HCT116 (cell line): ENCODE data around the gene COPA. TPM values are rescaled to one million over a fixed set of nuclear protein-coding genes. Genes with fewer than 3 reads are reported as not detected.
A peak's percentile ranks its signal among the peaks of the same experiment; 100 is the strongest.

Source experiments
- ATAC-seq: fragments of 200-7000 bp; cut with Tn5 transposase; 2 replicates; pipeline ENCODE4 v1.9.1; 2020; ENCODE audit warnings: mild to moderate bottlenecking, moderate library complexity
- Bru-seq: library from RNA; stranded (reverse); fragments of 400-500 nt; gene quantifications from one replicate; lab custom pipeline; 2021; lab: Mats Ljungman, UMichigan
- BruChase-seq, 2 experiments: library from RNA; stranded (reverse); fragments of 400-500 nt; gene quantifications; one replicate each; lab custom pipeline; 2021; lab: Mats Ljungman, UMichigan
- BruUV-seq: library from RNA; stranded (reverse); fragments of 400-500 nt; replicated peaks from 2 replicates; lab custom pipeline; 2021; lab: Mats Ljungman, UMichigan
- CTCF ChIA-PET: fragments of 300-600 bp; sonication (Branson Sonifier 250); formaldehyde crosslinking; loops from one replicate; lab custom pipeline; 2021; ENCODE audit warnings: antibody characterized with exemption; lab: Charles Lee
- POLR2A ChIA-PET: fragments of 300-600, 350-600 bp; sonication (Branson Sonifier 250); formaldehyde crosslinking; loops from one replicate; lab custom pipeline; 2021; ENCODE audit warnings: antibody characterized with exemption; lab: Charles Lee
- RAD21 ChIA-PET, 2 experiments: fragments of 300-600 bp; sonication (Branson Sonifier 250); formaldehyde crosslinking; loops; one replicate each; lab custom pipeline; 2023; ENCODE audit warnings: low total read pairs in 2 of 2; ENCODE audit not compliant: uncharacterized antibody in 2 of 2, unreplicated experiment in 2 of 2, low non-redundant PET in 1 of 2; lab: Charles Lee
- DNase-seq: peaks from one replicate; pipeline ENCODE4 v3.0.0-alpha.2; 2010; ENCODE audit warnings: low read depth, low spot score
- H2AFZ ChIP-seq: fragments of 200-600 bp; shearing (Covaris generic), sonication (generic); 2 replicates; pipeline ENCODE4 v1.6.1; 2017; ENCODE audit warnings: low read depth, mixed run types, mixed read lengths, antibody characterized with exemption, low read length; ENCODE audit not compliant: poor library complexity, severe bottlenecking
- H3K27ac ChIP-seq: 2 replicates; pipeline ENCODE4 v1.5.1; 2012; ENCODE audit warnings: low read depth, low read length
- H3K27me3 ChIP-seq: fragments of 200-600 bp; sonication (generic); 2 replicates; pipeline ENCODE4 v1.6.1; 2016; ENCODE audit warnings: mixed run types, low read length, mixed read lengths; ENCODE audit not compliant: insufficient read depth
- H3K36me3 ChIP-seq, 2 experiments: fragments of 200-500 bp in 1 of 2; fragments of 200-600 bp in 1 of 2; sonication (Bioruptor generic) in 1 of 2; sonication (generic) in 1 of 2; 2 replicates each; pipeline versions ENCODE4 v1.5.1 to v1.6.1; 2014 to 2016; ENCODE audit warnings: low read length in 2 of 2, inconsistent platforms in 1 of 2, mixed read lengths in 1 of 2, mixed run types in 1 of 2; ENCODE audit not compliant: insufficient read depth in 2 of 2, control insufficient read depth in 1 of 2
- H3K4me1 ChIP-seq, 2 experiments: fragments of 200-600 bp in 1 of 2; sonication (generic) in 1 of 2; 2 replicates each; pipeline versions ENCODE4 v1.5.1 to v1.6.1; 2012 to 2017; ENCODE audit warnings: low read length in 2 of 2, inconsistent platforms in 1 of 2, mild to moderate bottlenecking in 1 of 2, mixed read lengths in 1 of 2, mixed run types in 1 of 2, moderate library complexity in 1 of 2; ENCODE audit not compliant: insufficient read depth in 2 of 2, control insufficient read depth in 1 of 2
- H3K4me2 ChIP-seq: fragments of 200-600 bp; sonication (generic); 2 replicates; pipeline ENCODE4 v1.6.1; 2017; ENCODE audit warnings: mixed run types, low read length, mixed read lengths
- H3K4me3 ChIP-seq, 2 experiments: fragments of 200-600 bp in 1 of 2; sonication (generic) in 1 of 2; replicated peaks in 1 of 2; 2 replicates each; pipeline ENCODE4 v1.5.1; 2011 to 2016; ENCODE audit warnings: low read length in 2 of 2, control low read depth in 1 of 2, low read depth in 1 of 2, mild to moderate bottlenecking in 1 of 2, mixed read lengths in 1 of 2, mixed run types in 1 of 2
- H3K79me2 ChIP-seq: fragments of 200-600 bp; sonication (generic); 2 replicates; pipeline ENCODE4 v1.6.1; 2017; ENCODE audit warnings: mild to moderate bottlenecking, mixed run types, low read length, moderate library complexity, mixed read lengths; ENCODE audit not compliant: insufficient read depth
- H3K9ac ChIP-seq: fragments of 200-600 bp; sonication (generic); 2 replicates; pipeline ENCODE4 v1.6.1; 2016; ENCODE audit warnings: low read length, mixed read lengths
- H3K9me2 ChIP-seq: fragments of 200-600 bp; sonication (generic), shearing (Covaris generic); 2 replicates; pipeline ENCODE4 v1.6.1; 2017; ENCODE audit warnings: mixed run types, mild to moderate bottlenecking, moderate library complexity; ENCODE audit not compliant: insufficient read depth
- H3K9me3 ChIP-seq, 2 experiments: fragments of 200-500 bp in 1 of 2; fragments of 200-600 bp in 1 of 2; sonication (Bioruptor generic) in 1 of 2; sonication (generic) in 1 of 2; 2 replicates each; pipeline ENCODE4 v1.6.1; 2014 to 2017; ENCODE audit warnings: low read length in 2 of 2, mixed read lengths in 2 of 2, inconsistent platforms in 1 of 2, low read depth in 1 of 2, mild to moderate bottlenecking in 1 of 2, mixed run types in 1 of 2, moderate library complexity in 1 of 2; ENCODE audit not compliant: control insufficient read depth in 1 of 2, insufficient read depth in 1 of 2
- H4K20me1 ChIP-seq: fragments of 200-600 bp; sonication (generic), shearing (Covaris generic); 2 replicates; pipeline ENCODE4 v1.6.1; 2017; ENCODE audit warnings: mixed run types, mild to moderate bottlenecking, moderate library complexity; ENCODE audit not compliant: insufficient read depth
- CBX3 ChIP-seq: IDR thresholded peaks from 2 replicates; pipeline ENCODE4 v1.6.1; 2012; ENCODE audit warnings: low read depth
- CEBPB ChIP-seq: IDR thresholded peaks from 2 replicates; pipeline ENCODE4 v1.6.1; 2012; ENCODE audit warnings: low read depth
- EGR1 ChIP-seq: IDR thresholded peaks from 2 replicates; pipeline ENCODE4 v1.6.1; 2012; ENCODE audit warnings: low read depth
- ELF1 ChIP-seq: IDR thresholded peaks from 2 replicates; pipeline ENCODE4 v1.6.1; 2012; ENCODE audit warnings: low read depth, borderline replicate concordance
- EZH2 ChIP-seq: fragments of 200-600 bp; sonication (generic); IDR thresholded peaks from 2 replicates; pipeline ENCODE4 v1.6.1; 2017; ENCODE audit warnings: antibody characterized with exemption, mixed run types
- EZH2phosphoT487 ChIP-seq: fragments of 200-600 bp; IDR thresholded peaks from 2 replicates; pipeline ENCODE4 v1.6.1; 2018; ENCODE audit warnings: antibody characterized with exemption, borderline replicate concordance
- FOSL1 ChIP-seq: IDR thresholded peaks from 2 replicates; pipeline ENCODE4 v1.6.1; 2012; ENCODE audit warnings: low read depth
- JUND ChIP-seq: IDR thresholded peaks from 2 replicates; pipeline ENCODE4 v1.6.1; 2012
- POLR2A ChIP-seq: IDR thresholded peaks from 2 replicates; pipeline ENCODE4 v1.7.0; 2011; ENCODE audit warnings: borderline replicate concordance; ENCODE audit not compliant: insufficient read depth, insufficient read length; ENCODE audit errors: extremely low read depth
- POLR2AphosphoS5 ChIP-seq: IDR thresholded peaks from 2 replicates; pipeline ENCODE4 v1.6.1; 2011; ENCODE audit warnings: mild to moderate bottlenecking, low read depth, low read length, moderate library complexity
- RAD21 ChIP-seq: IDR thresholded peaks from 2 replicates; pipeline ENCODE4 v1.6.1; 2012; ENCODE audit warnings: low read depth, mild to moderate bottlenecking
- SIN3A ChIP-seq: IDR thresholded peaks from 2 replicates; pipeline ENCODE4 v1.6.1; 2012; ENCODE audit warnings: low read depth
- SP1 ChIP-seq: IDR thresholded peaks from 2 replicates; pipeline ENCODE4 v1.6.1; 2012; ENCODE audit warnings: low read depth
- SRF ChIP-seq: IDR thresholded peaks from 2 replicates; pipeline ENCODE4 v1.6.1; 2012; ENCODE audit warnings: low read depth
- YY1 ChIP-seq: IDR thresholded peaks from 2 replicates; pipeline ENCODE4 v1.6.1; 2011; ENCODE audit warnings: low read length, low read depth, moderate library complexity, mild to moderate bottlenecking; ENCODE audit not compliant: insufficient replicate concordance; ENCODE audit errors: extremely low read depth
- ZNF274 ChIP-seq: fragments of 200-500 bp; sonication (Bioruptor generic); IDR thresholded peaks from 2 replicates; pipeline ENCODE4 v1.6.1; 2014; ENCODE audit warnings: mild to moderate bottlenecking, low read depth, low read length, inconsistent platforms
- intact Hi-C: fragments of 100-400 bp; cut with micrococcal nuclease; formaldehyde crosslinking; loops from 2 replicates; pipeline ENCODE4 v1.10.0; 2022
- long read RNA-seq: library from polyadenylated mRNA; unstranded; transcript quantifications from one replicate; pipeline ENCODE4 v2.0.0, GENCODE V29; 2021; ENCODE audit not compliant: unreplicated experiment
- polyA plus RNA-seq: library from polyadenylated mRNA; unstranded; fragments of >200 nt; gene quantifications from 2 replicates; pipeline ENCODE4 v1.2.1, GENCODE V29; 2012; ENCODE audit warnings: missing spikeins
- total RNA-seq: library from RNA; stranded (reverse); gene quantifications from one replicate; pipeline ENCODE4 v1.2.1, GENCODE V29; 2021; ENCODE audit not compliant: unreplicated experiment
- TF ChIP-seq, protein P1 (sequence below): IDR thresholded peaks from 2 replicates; pipeline ENCODE4 v1.6.1; 2012
- TF ChIP-seq, protein P2 (sequence below): IDR thresholded peaks from 2 replicates; pipeline ENCODE4 v1.6.1; 2011; ENCODE audit warnings: mild to moderate bottlenecking, low read length, moderate library complexity; ENCODE audit not compliant: insufficient replicate concordance; ENCODE audit errors: extremely low read depth
- TF ChIP-seq, protein P3 (sequence below), 3 experiments: fragments of 200-600 bp in 1 of 3; sonication (generic) in 1 of 3; IDR thresholded peaks in 2 of 3; conservative IDR thresholded peaks in 1 of 3; 2 replicates each; pipeline ENCODE4 v1.5.1; 2012 to 2017; ENCODE audit warnings: low read depth in 2 of 3, low read length in 2 of 3, antibody characterized with exemption in 1 of 3, borderline replicate concordance in 1 of 3, control low read depth in 1 of 3, mild to moderate bottlenecking in 1 of 3, mixed read lengths in 1 of 3, mixed run types in 1 of 3, moderate library complexity in 1 of 3; ENCODE audit not compliant: insufficient read depth in 1 of 3
- TF ChIP-seq, protein P4 (sequence below): IDR thresholded peaks from 2 replicates; pipeline ENCODE4 v1.6.1; 2012

The COPA gene
- total RNA-seq (132 TPM), Bru-seq, nascent RNA (percentile 93 among the genes with signal in this experiment), BruChase-seq, experiment 1, labeled RNA remaining after a 6-hour chase (percentile 96 among the genes with signal in this experiment), BruChase-seq, experiment 2, labeled RNA remaining after a 2-hour chase (percentile 94 among the genes with signal in this experiment)
- polyA plus RNA-seq: 117 and 121 TPM in 2 replicates
- long read RNA-seq, full-length matches to known transcripts: 247 of 322 reads
- long read RNA-seq, partial matches to known transcripts: 51 of 322 reads
- long read RNA-seq, other reads (novel, unspliced or antisense): 24 of 322 reads

DNA sequence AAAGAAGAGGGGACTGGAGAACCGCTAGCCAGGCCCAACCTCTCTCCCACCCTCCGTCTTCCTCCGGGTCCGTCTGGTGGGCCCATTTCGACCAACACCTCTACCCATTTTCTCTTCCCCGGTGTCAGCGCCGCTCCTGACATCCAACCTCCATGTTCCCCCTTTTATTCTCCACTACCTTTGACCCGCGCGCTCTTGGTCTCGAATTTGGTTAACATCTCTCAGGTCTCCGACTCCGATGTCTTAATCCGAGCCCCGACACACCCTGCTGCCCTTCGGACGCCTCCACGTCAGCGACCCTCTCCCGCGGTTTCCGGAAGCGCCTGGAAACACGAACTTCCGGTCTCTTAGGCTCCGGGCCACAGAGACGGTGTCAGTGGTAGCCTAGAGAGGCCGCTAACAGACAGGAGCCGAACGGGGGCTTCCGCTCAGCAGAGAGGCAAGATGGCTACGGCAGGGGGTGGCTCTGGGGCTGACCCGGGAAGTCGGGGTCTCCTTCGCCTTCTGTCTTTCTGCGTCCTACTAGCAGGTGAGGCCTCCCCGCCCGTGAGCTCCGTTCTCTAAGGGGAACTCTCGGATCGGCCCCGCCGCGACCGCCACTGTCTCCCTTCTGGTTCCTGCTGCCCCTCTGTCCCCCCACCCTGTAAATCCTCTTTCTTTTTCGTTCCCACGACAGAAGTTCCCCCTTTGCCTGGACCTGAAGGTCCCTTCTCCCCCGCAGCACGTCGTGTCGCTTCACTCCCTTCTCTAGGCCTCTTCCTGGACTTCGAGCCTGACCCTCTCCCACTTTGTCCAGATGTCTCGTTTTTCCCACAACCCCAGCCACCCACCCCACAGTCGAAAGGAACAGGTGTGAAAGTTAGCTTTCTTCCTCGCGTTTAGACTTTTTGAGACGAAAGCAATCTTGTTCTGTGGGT lies at the start of gene COPA, which contains the start of gene NCSTN:
TSS of gene COPA (minus strand) at position 298 of the 917 bp plus-strand sequence. CDS start at position 218, 80 bp downstream.
TSS of gene NCSTN (plus strand) at position 431 of the 917 bp plus-strand sequence. CDS start at position 445, 14 bp downstream.
- intact Hi-C loops: no loop called here
- Histone ChIP-seq H2AFZ (no peak within 1 kb of the TSS), H3K4me2 (peak within 1 kb of the TSS; percentile 76), H3K27ac (peak within 1 kb of the TSS; percentile 59), H3K9me3 (no peaks in the 10 kb centered on the region), H3K36me3 (peaks cover 21 to 22% of the 10 kb centered on the region in 2 experiments), H3K9ac (peak within 1 kb of the TSS; percentile 77), H3K27me3 (no peaks in the 10 kb centered on the region), H3K4me1 (peaks cover 4 to 12% of the 10 kb centered on the region in 2 experiments; a peak in 3 of 4 replicates), H3K9me2 (no peaks in the 10 kb centered on the region), H3K79me2 (peaks cover 67% of the 10 kb centered on the region), H3K4me3 (peak within 1 kb of the TSS; percentile 89 to 97), H4K20me1 (no peaks in the 10 kb centered on the region)
- ChIA-PET POLR2A (no interaction called here), CTCF (no interaction called here), RAD21 (no interaction called here)
- BruUV-seq: no TSS peak
- DNase-seq: peak; percentile 92
- ATAC-seq: peak; percentile 98
- TF ChIP-seq SRF: no peak
- TF ChIP-seq, protein P1, sequence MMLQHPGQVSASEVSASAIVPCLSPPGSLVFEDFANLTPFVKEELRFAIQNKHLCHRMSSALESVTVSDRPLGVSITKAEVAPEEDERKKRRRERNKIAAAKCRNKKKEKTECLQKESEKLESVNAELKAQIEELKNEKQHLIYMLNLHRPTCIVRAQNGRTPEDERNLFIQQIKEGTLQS: no peak
- TF ChIP-seq CBX3: no peak; the same call in 1 of the 2 replicates
- TF ChIP-seq, protein P2, sequence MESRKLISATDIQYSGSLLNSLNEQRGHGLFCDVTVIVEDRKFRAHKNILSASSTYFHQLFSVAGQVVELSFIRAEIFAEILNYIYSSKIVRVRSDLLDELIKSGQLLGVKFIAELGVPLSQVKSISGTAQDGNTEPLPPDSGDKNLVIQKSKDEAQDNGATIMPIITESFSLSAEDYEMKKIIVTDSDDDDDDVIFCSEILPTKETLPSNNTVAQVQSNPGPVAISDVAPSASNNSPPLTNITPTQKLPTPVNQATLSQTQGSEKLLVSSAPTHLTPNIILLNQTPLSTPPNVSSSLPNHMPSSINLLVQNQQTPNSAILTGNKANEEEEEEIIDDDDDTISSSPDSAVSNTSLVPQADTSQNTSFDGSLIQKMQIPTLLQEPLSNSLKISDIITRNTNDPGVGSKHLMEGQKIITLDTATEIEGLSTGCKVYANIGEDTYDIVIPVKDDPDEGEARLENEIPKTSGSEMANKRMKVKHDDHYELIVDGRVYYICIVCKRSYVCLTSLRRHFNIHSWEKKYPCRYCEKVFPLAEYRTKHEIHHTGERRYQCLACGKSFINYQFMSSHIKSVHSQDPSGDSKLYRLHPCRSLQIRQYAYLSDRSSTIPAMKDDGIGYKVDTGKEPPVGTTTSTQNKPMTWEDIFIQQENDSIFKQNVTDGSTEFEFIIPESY: no peak
- TF ChIP-seq ZNF274: no peak
- TF ChIP-seq RAD21: no peak
- TF ChIP-seq EGR1: 0 out of 2 replicates have a peak, but pooled peaks have one; percentile 21
- TF ChIP-seq, protein P3, sequence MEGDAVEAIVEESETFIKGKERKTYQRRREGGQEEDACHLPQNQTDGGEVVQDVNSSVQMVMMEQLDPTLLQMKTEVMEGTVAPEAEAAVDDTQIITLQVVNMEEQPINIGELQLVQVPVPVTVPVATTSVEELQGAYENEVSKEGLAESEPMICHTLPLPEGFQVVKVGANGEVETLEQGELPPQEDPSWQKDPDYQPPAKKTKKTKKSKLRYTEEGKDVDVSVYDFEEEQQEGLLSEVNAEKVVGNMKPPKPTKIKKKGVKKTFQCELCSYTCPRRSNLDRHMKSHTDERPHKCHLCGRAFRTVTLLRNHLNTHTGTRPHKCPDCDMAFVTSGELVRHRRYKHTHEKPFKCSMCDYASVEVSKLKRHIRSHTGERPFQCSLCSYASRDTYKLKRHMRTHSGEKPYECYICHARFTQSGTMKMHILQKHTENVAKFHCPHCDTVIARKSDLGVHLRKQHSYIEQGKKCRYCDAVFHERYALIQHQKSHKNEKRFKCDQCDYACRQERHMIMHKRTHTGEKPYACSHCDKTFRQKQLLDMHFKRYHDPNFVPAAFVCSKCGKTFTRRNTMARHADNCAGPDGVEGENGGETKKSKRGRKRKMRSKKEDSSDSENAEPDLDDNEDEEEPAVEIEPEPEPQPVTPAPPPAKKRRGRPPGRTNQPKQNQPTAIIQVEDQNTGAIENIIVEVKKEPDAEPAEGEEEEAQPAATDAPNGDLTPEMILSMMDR (IDR thresholded peaks at IDR 0.05 in 2 of 3, conservative IDR thresholded peaks at IDR 0.05 in 1 of 3; ENCODE audit: borderline replicate concordance in 1 of 3, insufficient read depth in 1 of 3, low read depth in 2 of 3, low read length in 2 of 3): no peak
- no peak for TF ChIP-seq EZH2
- peak; percentile 93 for TF ChIP-seq ELF1
- TF ChIP-seq EZH2phosphoT487: no peak
- no peak for TF ChIP-seq CEBPB
- TF ChIP-seq, protein P4, sequence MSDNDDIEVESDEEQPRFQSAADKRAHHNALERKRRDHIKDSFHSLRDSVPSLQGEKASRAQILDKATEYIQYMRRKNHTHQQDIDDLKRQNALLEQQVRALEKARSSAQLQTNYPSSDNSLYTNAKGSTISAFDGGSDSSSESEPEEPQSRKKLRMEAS: peak; percentile 70
- peak; percentile 95 for TF ChIP-seq POLR2AphosphoS5
- peak; percentile 80 for TF ChIP-seq POLR2A
- peak; percentile 96 for TF ChIP-seq YY1
- no peak for TF ChIP-seq SP1
- TF ChIP-seq SIN3A: peak; percentile 93; the same call in 1 of the 2 replicates
- TF ChIP-seq JUND: no peak
- no peak; the same call in 1 of the 2 replicates for TF ChIP-seq FOSL1
